GM18909 (cell line): Measurements from ENCODE around the gene ATG2B.

Experiments
- ATAC-seq: cut with Tn5 transposase; IDR thresholded peaks from one replicate; pipeline ENCODE4 v1.9.1; 2021; ENCODE audit warnings: mild to moderate bottlenecking; ENCODE audit not compliant: unreplicated experiment, poor library complexity

The ATG2B gene

GRCh38 chr14:96310906-96311305 is 52.2 kb downstream of the ATG2B start:
- no peak for ATAC-seq

GRCh38 chr14:96309896-96310330 is 53.2 kb downstream of the ATG2B start:
- ATAC-seq = no peak

GRCh38 chr14:96309133-96309895 is 53.8 kb downstream of the ATG2B start:
- no peak for ATAC-seq

GRCh38 chr14:96307434-96307833 is 55.7 kb downstream of the ATG2B start:
- ATAC-seq = no peak

GRCh38 chr14:96304956-96305355 is 58.2 kb downstream of the ATG2B start:
- no peak for ATAC-seq

GRCh38 chr14:96303981-96304380 is 59.2 kb downstream of the ATG2B start:
- ATAC-seq = no peak

GRCh38 chr14:96299441-96299840 is 63.7 kb downstream of the ATG2B start:
- no peak for ATAC-seq

GRCh38 chr14:96297997-96298515 is 65.1 kb downstream of the ATG2B start:
- no peak for ATAC-seq

- no peak for ATAC-seq
Observed at GRCh38 chr14:96297000-96297399, 66.1 kb downstream of the ATG2B start.

- ATAC-seq = no peak
Observed at GRCh38 chr14:96294246-96294645, 68.9 kb downstream of the ATG2B start.

GRCh38 chr14:96287856-96288255 is 75.3 kb downstream of the ATG2B start:
- ATAC-seq = no peak

- no peak for ATAC-seq
Observed at GRCh38 chr14:96286251-96286650, 76.9 kb downstream of the ATG2B start.

GRCh38 chr14:96285667-96286066 is 77.5 kb downstream of the ATG2B start:
- no peak for ATAC-seq

- no peak for ATAC-seq
Observed at GRCh38 chr14:96284430-96284829, 78.7 kb downstream of the ATG2B start.

GRCh38 chr14:96284008-96284407 is 79.1 kb downstream of the ATG2B start:
- no peak for ATAC-seq

GRCh38 chr14:96281486-96281885 is 81.7 kb downstream of the ATG2B start:
- no peak for ATAC-seq

GRCh38 chr14:96280104-96280503 is 83.0 kb downstream of the ATG2B start:
- no peak for ATAC-seq

GRCh38 chr14:96279564-96279963 is 83.6 kb downstream of the ATG2B start:
- no peak for ATAC-seq

- ATAC-seq = no peak
Observed at GRCh38 chr14:96277890-96278289, 85.3 kb downstream of the ATG2B start.

GRCh38 chr14:96275177-96276112 is 87.7 kb downstream of the ATG2B start:
- no peak for ATAC-seq

GRCh38 chr14:96274543-96274942 is 88.6 kb downstream of the ATG2B start:
- ATAC-seq = no peak
